HG03159 (cell line): Measurements from ENCODE around the gene LRRC58.

ENCODE experiments used
- ATAC-seq: cut with Tn5 transposase; IDR thresholded peaks from one replicate; pipeline ENCODE4 v1.9.1; 2021; ENCODE audit warnings: mild to moderate bottlenecking, moderate library complexity; ENCODE audit not compliant: unreplicated experiment

The LRRC58 gene

DNA sequence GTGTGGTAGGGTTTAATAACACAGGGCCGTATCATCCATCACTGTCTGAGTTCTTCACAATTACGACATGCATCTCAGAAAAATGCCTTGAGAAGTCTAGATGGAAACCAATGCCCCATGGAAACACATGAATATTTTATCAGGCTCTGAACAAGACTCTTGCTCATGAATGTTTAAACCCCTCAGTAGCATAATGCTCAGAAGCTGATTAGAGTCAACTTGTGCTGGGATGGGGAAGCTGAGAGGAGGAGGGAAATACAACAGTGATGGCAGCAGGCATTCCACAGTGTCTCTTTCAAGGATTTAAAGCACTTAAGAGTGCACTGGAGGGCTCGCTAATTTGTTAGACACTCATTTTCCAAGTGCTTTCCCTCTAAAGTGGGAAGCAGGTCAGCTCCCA lies 67.9 kb downstream of the LRRC58 start:
- no peak for ATAC-seq

DNA sequence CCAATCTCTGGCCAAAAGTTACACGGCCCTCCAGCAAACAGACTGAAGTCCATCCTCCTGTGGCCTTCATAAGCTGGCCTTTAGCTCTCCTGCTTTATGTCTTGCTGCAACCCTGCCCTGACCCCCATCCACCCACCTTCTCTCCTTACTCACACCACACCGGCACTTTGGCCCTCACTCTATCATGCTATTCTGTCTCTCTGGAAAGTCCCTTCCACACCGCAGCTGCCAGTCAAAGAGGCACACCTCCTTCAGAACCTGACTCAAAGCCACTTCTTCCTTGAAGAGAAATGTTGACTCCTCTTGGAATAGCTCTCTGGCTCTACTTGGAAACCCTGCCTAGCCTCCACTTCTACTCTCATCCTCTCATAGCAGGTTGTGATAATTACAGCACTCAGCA lies 68.6 kb downstream of the LRRC58 start:
- no peak for ATAC-seq

DNA sequence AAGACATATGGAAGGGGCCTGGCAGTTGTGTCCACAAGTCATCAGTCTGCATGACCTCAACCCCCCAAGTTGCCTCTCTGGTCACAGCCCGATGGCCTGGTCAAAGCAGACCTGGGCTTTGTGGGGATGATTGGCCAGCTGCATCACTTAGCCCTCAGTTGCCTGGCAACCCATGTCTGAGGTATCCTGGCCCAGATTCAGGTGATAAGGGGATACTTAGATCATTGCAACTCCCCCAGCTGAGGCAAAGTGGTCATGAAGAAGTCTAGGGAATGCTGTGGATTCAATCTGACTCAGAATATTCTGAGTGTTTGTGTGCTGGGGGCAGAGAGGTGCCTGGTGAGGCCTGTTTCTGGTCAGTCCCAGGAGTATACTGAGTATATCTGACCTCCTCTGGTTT lies 69.1 kb downstream of the LRRC58 start:
- no peak for ATAC-seq

DNA sequence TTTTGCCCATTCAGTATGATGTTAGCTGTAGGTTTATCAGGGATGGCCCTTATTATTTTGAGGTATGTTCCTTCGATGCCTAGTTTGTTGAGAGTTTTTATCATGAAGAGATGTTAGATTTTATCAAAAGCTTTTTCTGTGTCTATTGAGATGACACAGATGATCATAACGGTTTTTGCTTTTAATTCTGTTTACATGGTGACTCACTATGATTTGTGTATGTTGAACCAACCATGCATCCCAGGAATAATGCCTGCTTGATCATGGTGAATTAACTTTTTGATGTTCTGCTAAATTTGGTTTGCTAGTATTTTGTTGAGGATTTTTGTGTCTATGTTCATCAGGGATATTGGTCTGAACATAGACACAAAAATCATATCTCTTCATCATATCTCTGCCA lies 72.4 kb downstream of the LRRC58 start:
- no peak for ATAC-seq

DNA sequence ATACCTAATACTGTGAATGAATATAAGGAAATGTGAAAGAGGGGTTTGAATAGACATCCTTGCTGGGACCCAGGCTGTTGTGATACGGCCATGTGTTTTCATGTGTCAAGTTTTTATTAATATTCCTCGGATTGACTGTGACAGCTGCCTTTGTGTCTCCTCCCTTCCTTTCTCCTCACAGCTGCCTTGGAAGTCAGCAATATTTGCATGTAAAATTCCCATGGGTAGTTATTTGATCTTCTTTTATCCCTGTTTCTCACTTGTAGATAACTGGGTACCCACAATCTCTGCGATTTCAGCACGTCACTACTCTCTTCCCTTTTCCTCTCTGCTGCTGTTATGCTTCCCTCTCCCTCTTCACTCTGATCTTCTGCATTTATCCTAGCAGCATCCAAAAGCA lies 73.5 kb downstream of the LRRC58 start:
- ATAC-seq, result no peak

DNA sequence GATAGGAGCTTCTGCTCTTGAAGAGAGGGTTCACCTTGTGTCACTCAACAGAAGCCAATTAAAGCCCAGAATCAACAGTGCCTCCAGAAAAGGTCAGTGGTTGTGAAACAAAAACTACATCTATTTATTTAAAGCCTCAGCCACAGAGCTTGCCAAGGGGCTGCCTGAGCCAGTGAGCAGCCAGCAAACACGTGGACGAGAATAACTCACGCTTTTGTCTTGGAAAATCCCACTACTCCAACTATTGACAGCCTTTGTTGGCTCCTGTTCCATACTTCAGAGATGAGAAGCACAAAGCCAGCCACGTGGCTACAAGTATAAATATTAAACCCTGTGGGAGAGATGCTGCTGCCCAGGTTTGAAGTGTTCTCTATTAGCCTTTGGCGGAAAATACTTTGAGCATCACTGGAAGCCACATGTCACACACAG lies 74.4 kb downstream of the LRRC58 start:
- ATAC-seq, result no peak
